Chondrocyte (in vitro differentiated cells): Measurements from ENCODE around the gene SLC7A8. TPM values are rescaled to one million over a fixed set of nuclear protein-coding genes. Genes with fewer than 3 reads are reported as not detected.

Experiments
- DNase-seq: peaks from one replicate; pipeline ENCODE4 v3.0.0; 2021; ENCODE audit warnings: mixed read lengths, low spot score
- H3K27ac Mint-ChIP-seq: one replicate; pipeline ENCODE4 v1.8.0; 2021; ENCODE audit warnings: mild to moderate bottlenecking, moderate library complexity, mixed read lengths; ENCODE audit not compliant: unreplicated experiment
- H3K27me3 Mint-ChIP-seq: 2 replicates; pipeline ENCODE4 v1.8.0; 2021; ENCODE audit warnings: low read depth, mixed read lengths
- H3K36me3 Mint-ChIP-seq: 2 replicates; pipeline ENCODE4 v1.8.0; 2021; ENCODE audit warnings: low read depth, mixed read lengths
- H3K4me1 Mint-ChIP-seq: 2 replicates; pipeline ENCODE4 v1.8.0; 2021; ENCODE audit warnings: low read depth, mild to moderate bottlenecking, mixed read lengths
- H3K4me3 Mint-ChIP-seq: one replicate; pipeline ENCODE4 v1.8.0; 2021; ENCODE audit warnings: mild to moderate bottlenecking, moderate library complexity, mixed read lengths; ENCODE audit not compliant: unreplicated experiment
- H3K9me3 Mint-ChIP-seq: 2 replicates; pipeline ENCODE4 v1.8.0; 2021; ENCODE audit warnings: low read depth, mixed read lengths
- total RNA-seq: library from RNA; stranded (reverse); gene quantifications from 3 replicates; pipeline ENCODE4 v1.2.1, GENCODE V29; 2021
- TF ChIP-seq, protein P1 (sequence below): fragments of 200-600 bp; sonication (generic); IDR thresholded peaks from 2 replicates; pipeline ENCODE4 v1.5.0; 2021; ENCODE audit warnings: antibody characterized with exemption, mild to moderate bottlenecking, moderate library complexity

The SLC7A8 gene
- total RNA-seq, 1 donor from 2014 or later: 0.45 TPM

DNA sequence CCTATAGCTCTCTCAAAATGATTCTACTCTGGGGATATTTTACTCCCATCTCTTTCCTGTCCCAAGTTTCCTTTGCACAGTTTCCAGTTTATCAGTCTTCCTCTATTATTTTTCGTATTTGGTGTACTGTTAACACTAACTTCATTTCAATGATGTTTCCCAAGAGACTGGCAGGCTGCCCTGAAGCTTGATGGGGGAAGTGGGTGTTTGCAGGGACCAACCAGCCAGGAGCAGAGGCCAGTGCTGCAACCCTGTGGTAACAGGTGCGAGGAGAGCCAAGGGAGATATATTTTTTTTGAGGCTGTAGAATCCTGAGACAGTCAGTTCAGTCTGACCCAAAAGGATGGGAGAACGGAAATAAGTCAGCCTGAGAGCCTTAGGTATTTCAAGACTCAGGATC is 52.6 kb downstream of the SLC7A8 start:
- DNase-seq: no peak
- Mint-ChIP-seq H3K4me1 (no peaks in the 10 kb centered on the region), H3K27me3 (peaks cover 28% of the 10 kb centered on the region), H3K27ac (no peak overlapping the region), H3K36me3 (no peaks in the 10 kb centered on the region), H3K9me3 (no peaks in the 10 kb centered on the region), H3K4me3 (no peak overlapping the region)
- TF ChIP-seq, protein P1, sequence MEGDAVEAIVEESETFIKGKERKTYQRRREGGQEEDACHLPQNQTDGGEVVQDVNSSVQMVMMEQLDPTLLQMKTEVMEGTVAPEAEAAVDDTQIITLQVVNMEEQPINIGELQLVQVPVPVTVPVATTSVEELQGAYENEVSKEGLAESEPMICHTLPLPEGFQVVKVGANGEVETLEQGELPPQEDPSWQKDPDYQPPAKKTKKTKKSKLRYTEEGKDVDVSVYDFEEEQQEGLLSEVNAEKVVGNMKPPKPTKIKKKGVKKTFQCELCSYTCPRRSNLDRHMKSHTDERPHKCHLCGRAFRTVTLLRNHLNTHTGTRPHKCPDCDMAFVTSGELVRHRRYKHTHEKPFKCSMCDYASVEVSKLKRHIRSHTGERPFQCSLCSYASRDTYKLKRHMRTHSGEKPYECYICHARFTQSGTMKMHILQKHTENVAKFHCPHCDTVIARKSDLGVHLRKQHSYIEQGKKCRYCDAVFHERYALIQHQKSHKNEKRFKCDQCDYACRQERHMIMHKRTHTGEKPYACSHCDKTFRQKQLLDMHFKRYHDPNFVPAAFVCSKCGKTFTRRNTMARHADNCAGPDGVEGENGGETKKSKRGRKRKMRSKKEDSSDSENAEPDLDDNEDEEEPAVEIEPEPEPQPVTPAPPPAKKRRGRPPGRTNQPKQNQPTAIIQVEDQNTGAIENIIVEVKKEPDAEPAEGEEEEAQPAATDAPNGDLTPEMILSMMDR: no peak

DNA sequence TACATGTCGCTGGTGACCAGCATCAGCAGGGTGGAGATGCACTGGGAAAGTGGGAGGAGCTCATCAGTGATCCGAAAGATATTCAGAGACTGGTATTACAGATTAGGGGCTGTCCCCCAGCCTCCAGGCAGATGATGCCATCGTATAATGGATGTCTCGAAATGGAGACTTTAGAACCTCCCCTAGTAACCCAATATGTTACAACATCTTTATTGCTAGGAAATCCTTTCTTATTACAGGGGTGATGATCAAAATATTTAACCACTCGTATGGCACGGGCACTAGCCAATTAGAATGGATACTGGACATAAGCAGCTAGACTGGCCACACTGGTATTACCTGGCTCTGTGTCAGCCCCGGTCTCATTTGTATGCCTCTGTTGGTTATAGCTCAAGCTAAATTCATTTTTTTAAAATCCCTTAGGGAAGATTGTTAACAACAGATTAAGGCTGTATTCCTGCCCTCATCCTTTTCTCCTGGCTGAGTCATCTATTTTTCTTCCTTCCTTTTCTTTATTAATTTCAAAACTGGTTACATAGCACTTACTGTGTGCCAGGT is 53.6 kb downstream of the SLC7A8 start:
- no peaks in the 10 kb centered on the region for H3K36me3 Mint-ChIP-seq
- no peak for DNase-seq
- no peaks in the 10 kb centered on the region for H3K4me1 Mint-ChIP-seq
- H3K9me3 Mint-ChIP-seq: no peaks in the 10 kb centered on the region
- H3K27me3 Mint-ChIP-seq: peaks cover 28% of the 10 kb centered on the region
- TF ChIP-seq, protein P1: no peak
- no peak overlapping the region for H3K27ac Mint-ChIP-seq
- H3K4me3 Mint-ChIP-seq: no peak overlapping the region

DNA sequence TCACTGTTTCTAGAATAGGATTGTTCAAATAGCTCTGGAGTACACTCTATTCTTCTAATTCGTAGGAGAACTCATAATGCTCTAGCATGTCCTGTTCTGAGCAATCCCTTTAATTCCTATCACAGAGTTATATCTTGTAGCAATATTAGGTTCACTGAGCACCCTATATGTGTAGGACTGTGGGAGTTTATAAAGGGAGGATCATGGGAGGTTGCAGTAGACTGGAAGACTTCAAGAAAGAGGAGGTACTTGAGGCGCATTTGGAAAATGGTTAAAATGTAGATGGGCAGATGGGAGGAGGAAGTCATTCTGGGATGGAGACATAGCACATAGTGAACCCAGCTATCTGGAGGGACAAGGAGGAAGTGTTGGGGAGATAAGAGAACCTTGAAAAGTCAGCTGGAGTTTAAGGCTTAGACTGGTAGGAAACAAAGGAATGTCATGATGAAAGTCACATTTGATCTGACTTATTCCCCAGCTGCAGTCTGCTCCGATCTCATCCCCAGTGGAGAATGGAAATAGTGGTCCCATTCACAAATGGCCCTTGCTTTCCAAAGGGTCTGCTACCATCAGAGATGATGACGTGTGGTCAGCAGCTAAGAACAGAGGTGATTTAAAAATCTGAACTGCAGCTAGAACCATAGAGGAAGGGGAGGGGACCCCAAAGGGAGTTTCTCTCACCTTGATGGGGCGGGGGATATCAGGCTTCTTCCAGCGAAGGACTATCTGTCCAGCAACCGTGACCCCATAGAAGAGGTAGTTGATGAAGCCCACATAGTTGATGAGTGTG is 54.3 kb downstream of the SLC7A8 start:
- Mint-ChIP-seq H3K36me3 (no peaks in the 10 kb centered on the region), H3K9me3 (no peaks in the 10 kb centered on the region), H3K27me3 (peaks cover 28% of the 10 kb centered on the region), H3K4me3 (no peak overlapping the region), H3K27ac (no peak overlapping the region), H3K4me1 (no peaks in the 10 kb centered on the region)
- TF ChIP-seq, protein P1: no peak
- no peak for DNase-seq

DNA sequence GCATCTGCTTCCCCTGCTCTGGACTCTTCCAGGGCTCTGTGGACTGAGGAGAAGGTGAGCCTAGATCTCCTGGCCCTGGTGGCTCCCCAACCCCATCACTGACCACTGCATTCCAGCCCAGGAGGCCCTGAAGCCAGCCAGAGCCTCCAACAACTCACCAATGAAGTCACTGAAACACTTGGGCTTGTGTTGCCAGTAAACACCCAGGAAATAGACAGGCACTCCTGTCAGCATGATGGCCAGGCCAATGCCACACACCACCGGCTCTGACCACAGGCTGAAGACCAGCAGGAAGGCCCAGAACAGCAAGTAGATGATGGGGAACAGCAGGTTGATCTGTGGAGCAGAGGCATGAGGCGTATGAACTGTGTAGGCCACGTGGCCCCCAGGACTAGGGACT is 55.6 kb downstream of the SLC7A8 start:
- H3K27me3 Mint-ChIP-seq: peaks cover 28% of the 10 kb centered on the region
- H3K4me3 Mint-ChIP-seq: no peak overlapping the region

DNA sequence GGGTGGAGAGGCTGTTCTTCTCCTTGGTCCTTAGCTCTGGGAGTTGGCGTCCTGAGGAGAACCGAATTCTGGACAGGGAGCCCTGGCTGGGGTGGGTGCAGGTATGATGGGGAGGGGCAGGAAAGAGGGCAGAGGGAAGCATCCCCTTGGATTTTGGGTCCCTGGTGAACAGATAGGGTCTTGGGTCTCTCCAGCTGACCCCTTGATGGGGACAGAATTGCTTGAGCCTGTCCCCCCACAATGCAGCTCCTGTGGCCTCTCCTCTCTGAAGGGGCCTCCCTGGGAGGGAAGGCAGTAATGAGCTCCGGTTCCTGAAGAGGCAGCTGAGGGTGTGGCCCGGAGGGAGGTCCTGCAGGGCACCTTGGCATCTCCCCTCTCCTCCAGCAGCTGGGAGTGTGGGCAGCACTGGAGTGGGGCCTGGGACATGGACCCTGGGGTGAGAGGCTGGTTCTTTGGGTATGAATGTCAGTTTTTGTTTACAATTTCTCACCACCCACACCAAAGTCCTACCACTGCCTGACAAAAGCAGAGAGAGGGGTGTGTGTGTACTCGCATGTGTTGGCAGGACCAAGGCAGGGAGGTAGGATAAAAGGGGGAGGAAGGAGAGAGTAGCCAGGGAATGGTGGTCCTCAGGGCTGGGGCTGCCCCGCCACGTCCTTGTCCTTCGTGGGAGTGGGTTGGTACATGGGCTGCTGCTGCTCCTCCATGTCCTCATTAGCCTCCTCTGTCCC is 56.7 kb downstream of the SLC7A8 start:
- H3K36me3 Mint-ChIP-seq: no peaks in the 10 kb centered on the region
- DNase-seq: no peak
- H3K9me3 Mint-ChIP-seq: no peaks in the 10 kb centered on the region
- peaks cover 28% of the 10 kb centered on the region for H3K27me3 Mint-ChIP-seq
- H3K4me3 Mint-ChIP-seq: no peak overlapping the region
- no peak overlapping the region for H3K27ac Mint-ChIP-seq
- H3K4me1 Mint-ChIP-seq: no peaks in the 10 kb centered on the region
- TF ChIP-seq, protein P1: no peak

More for the DNA sequence above, 55.6 kb downstream of the SLC7A8 start:
- Mint-ChIP-seq H3K27ac (no peak overlapping the region), H3K36me3 (no peaks in the 10 kb centered on the region), H3K9me3 (no peaks in the 10 kb centered on the region), H3K4me1 (no peaks in the 10 kb centered on the region)
- TF ChIP-seq, protein P1: no peak
- no peak for DNase-seq
